Measurements from ENCODE around the gene APLP2.
"Not testable (repeated sequence)": the region's sequence is repeated elsewhere in the genome, so short reads cannot be mapped to it uniquely, and the experiment has no call there.

APLP2 gene

GRCh38 chr11:130088919-130089673, 19.4 kb downstream of the APLP2 start:
- DNase-seq (ENCODE audit: low spot score) = no peak
- TF ChIP-seq CTCF (IDR thresholded peaks at IDR 0.05; ENCODE audit: extremely low read depth, missing control alignments) = no peak

- no peak for DNase-seq (ENCODE audit: low spot score)
- TF ChIP-seq CTCF (IDR thresholded peaks at IDR 0.05; ENCODE audit: extremely low read depth, missing control alignments) = no peak
These were observed 20.0 kb downstream of the APLP2 start for GRCh38 chr11:130089674-130090073.

- DNase-seq (ENCODE audit: low spot score) = not testable (repeated sequence)
These were observed 20.8 kb downstream of the APLP2 start for GRCh38 chr11:130090517-130090916.

- not testable (repeated sequence) for DNase-seq (ENCODE audit: low spot score)
These were observed 21.5 kb downstream of the APLP2 start for GRCh38 chr11:130091169-130091568.

- no peak for TF ChIP-seq CTCF (IDR thresholded peaks at IDR 0.05; ENCODE audit: extremely low read depth, missing control alignments)
- DNase-seq (ENCODE audit: low spot score) = no peak
These were observed 23.0 kb downstream of the APLP2 start for GRCh38 chr11:130092661-130093060.

- no peak for DNase-seq (ENCODE audit: low spot score)
- TF ChIP-seq CTCF (IDR thresholded peaks at IDR 0.05; ENCODE audit: extremely low read depth, missing control alignments) = no peak
These were observed 24.9 kb downstream of the APLP2 start for GRCh38 chr11:130094614-130095013.

- no peak for DNase-seq (ENCODE audit: low spot score)
- TF ChIP-seq CTCF (IDR thresholded peaks at IDR 0.05; ENCODE audit: extremely low read depth, missing control alignments) = no peak
These were observed 25.6 kb downstream of the APLP2 start for GRCh38 chr11:130095326-130095725.

GRCh38 chr11:130096042-130096441, 26.3 kb downstream of the APLP2 start:
- TF ChIP-seq CTCF (IDR thresholded peaks at IDR 0.05; ENCODE audit: extremely low read depth, missing control alignments) = no peak
- no peak for DNase-seq (ENCODE audit: low spot score)
